GM19240 (cell line): ENCODE results near the gene INPP5A.
"Not testable (repeated sequence)": the region's sequence is repeated elsewhere in the genome, so short reads cannot be mapped to it uniquely, and the experiment has no call there.

Experiments used
- DNase-seq: peaks from one replicate; pipeline ENCODE4 v3.0.0; 2011; ENCODE audit warnings: low spot score; ENCODE audit not compliant: insufficient read length

Gene INPP5A

GRCh38 chr10:132754071-132754470 lies 216.5 kb downstream of the INPP5A start:
- DNase-seq, result no peak

- DNase-seq, result no peak
Measured at GRCh38 chr10:132755166-132755711, 217.7 kb downstream of the INPP5A start.

- DNase-seq, result no peak
Measured at GRCh38 chr10:132756591-132756990, 219.0 kb downstream of the INPP5A start.

GRCh38 chr10:132757171-132757570 lies 219.6 kb downstream of the INPP5A start:
- no peak for DNase-seq

- DNase-seq, result no peak
Measured at GRCh38 chr10:132758865-132759264, 221.3 kb downstream of the INPP5A start.

- DNase-seq, result no peak
Measured at GRCh38 chr10:132761395-132762060, 223.9 kb downstream of the INPP5A start.

GRCh38 chr10:132762267-132762666 lies 224.7 kb downstream of the INPP5A start:
- no peak for DNase-seq

GRCh38 chr10:132763545-132763944 lies 226.0 kb downstream of the INPP5A start:
- DNase-seq, result no peak

GRCh38 chr10:132764108-132764507 lies 226.5 kb downstream of the INPP5A start:
- no peak for DNase-seq

GRCh38 chr10:132765435-132765834 lies 227.8 kb downstream of the INPP5A start:
- DNase-seq, result no peak

- no peak for DNase-seq
Measured at GRCh38 chr10:132766291-132766690, 228.7 kb downstream of the INPP5A start.

GRCh38 chr10:132768346-132769248 lies 231.0 kb downstream of the INPP5A start:
- no peak for DNase-seq

- DNase-seq, result no peak
Measured at GRCh38 chr10:132770061-132771021, 232.8 kb downstream of the INPP5A start.

GRCh38 chr10:132772816-132773215 lies 235.2 kb downstream of the INPP5A start:
- not testable (repeated sequence) for DNase-seq

GRCh38 chr10:132774181-132774901 lies 236.8 kb downstream of the INPP5A start:
- DNase-seq, result no peak

GRCh38 chr10:132774902-132775863 lies 237.6 kb downstream of the INPP5A start:
- DNase-seq, result no peak

- DNase-seq, result no peak
Measured at GRCh38 chr10:132776186-132776585, 238.6 kb downstream of the INPP5A start.

GRCh38 chr10:132776821-132777220 lies 239.2 kb downstream of the INPP5A start:
- no peak for DNase-seq

GRCh38 chr10:132777441-132777840 lies 239.9 kb downstream of the INPP5A start:
- no peak for DNase-seq
